GM10266 (cell line): ENCODE data around the gene SUPT4H1.

ENCODE experiments used
- DNase-seq: peaks from one replicate; pipeline ENCODE4 v3.0.0; 2012; ENCODE audit errors: extremely low spot score
- TF ChIP-seq, protein P1 (sequence below): IDR thresholded peaks from 2 replicates; pipeline ENCODE4 v1.5.1; 2012; ENCODE audit warnings: mild to moderate bottlenecking, low read depth; ENCODE audit not compliant: control insufficient read depth, insufficient read depth; ENCODE audit errors: missing control alignments

SUPT4H1 gene

GRCh38 chr17:58385359-58385899 lies 33.4 kb upstream of the SUPT4H1 start:
- TF ChIP-seq, protein P1, sequence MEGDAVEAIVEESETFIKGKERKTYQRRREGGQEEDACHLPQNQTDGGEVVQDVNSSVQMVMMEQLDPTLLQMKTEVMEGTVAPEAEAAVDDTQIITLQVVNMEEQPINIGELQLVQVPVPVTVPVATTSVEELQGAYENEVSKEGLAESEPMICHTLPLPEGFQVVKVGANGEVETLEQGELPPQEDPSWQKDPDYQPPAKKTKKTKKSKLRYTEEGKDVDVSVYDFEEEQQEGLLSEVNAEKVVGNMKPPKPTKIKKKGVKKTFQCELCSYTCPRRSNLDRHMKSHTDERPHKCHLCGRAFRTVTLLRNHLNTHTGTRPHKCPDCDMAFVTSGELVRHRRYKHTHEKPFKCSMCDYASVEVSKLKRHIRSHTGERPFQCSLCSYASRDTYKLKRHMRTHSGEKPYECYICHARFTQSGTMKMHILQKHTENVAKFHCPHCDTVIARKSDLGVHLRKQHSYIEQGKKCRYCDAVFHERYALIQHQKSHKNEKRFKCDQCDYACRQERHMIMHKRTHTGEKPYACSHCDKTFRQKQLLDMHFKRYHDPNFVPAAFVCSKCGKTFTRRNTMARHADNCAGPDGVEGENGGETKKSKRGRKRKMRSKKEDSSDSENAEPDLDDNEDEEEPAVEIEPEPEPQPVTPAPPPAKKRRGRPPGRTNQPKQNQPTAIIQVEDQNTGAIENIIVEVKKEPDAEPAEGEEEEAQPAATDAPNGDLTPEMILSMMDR, result no peak
- no peak for DNase-seq

- no peak for DNase-seq
- TF ChIP-seq, protein P1, result no peak
Observed at GRCh38 chr17:58384897-58385296, 32.9 kb upstream of the SUPT4H1 start.

GRCh38 chr17:58383892-58384462 lies 32.0 kb upstream of the SUPT4H1 start:
- TF ChIP-seq, protein P1, result no peak
- no peak for DNase-seq

DNA sequence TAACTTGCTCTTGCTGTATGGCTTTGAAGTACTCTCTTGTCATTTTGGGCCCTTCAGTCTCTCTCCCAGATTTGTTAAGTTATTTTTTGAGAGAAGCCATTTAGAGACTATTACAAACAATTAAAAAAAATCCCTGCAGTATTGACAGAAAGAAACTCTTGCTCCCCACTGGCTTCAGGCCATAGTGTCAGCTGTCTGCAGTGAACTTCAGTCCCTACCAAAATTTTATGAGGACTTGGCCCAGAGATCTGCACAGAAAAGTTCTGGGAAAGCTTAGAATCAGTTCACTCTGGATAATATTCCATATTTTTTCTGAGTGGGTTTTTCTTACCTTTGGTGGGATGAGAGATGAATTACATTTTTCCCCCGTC lies 30.9 kb upstream of the SUPT4H1 start:
- no peak for DNase-seq
- TF ChIP-seq, protein P1, result no peak

GRCh38 chr17:58382108-58382871 lies 30.3 kb upstream of the SUPT4H1 start:
- DNase-seq, result peak; percentile 43
- TF ChIP-seq, protein P1, result no peak

DNA sequence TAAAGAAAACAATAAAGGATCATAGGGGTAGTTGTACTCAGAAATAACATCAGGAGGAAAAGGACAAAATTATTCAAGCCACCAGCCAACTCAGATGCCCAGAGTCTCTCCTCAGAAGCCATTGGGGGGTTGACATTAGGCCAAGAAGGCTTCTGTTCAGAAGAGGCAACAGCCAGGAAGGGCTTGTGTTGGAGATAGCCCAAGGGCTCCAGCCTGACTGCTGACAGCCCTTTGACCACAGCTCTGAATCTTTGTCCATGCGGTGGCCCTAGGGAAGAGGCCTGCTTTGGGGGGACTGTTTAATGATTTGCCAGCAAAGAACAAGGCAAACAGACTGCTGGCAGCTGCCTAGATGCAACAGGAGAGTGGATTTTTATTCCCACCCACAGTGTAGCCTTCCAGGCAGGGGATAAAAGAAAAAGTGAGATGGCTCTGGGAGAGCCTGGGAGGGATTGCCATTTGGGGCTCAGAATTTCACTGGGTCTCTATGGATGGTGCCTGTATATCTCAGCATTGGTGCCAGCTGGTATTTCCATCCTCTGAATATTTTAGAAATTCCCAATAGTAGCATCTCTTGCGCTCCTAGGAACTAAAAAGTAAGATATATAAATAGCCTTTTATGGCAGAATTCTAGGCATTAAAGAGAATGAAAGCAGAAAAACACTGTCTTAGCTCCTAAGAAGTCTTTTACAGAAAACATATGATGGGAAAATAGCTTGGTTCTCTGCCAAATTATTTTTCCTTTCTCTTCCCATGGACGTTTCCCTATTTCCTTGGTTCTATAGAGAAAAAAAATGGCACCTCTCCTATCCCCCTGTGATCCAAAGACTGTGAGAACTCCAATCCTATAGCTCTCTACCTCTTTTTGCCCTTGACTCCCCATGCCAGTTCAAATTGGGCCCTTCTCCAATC lies 29.4 kb upstream of the SUPT4H1 start:
- TF ChIP-seq, protein P1, result no peak
- no peak for DNase-seq
